ENCODE data around the gene XXYLT1. TPM values are rescaled to one million over a fixed set of nuclear protein-coding genes. Genes with fewer than 3 reads are reported as not detected.

Gene XXYLT1
- total RNA-seq, 1 donor from 2014 or later: 10.5 TPM

- H3K36me3 ChIP-seq (ENCODE audit: control insufficient read depth, insufficient read depth, low read length): no peaks in the 10 kb centered on the region
- no peak overlapping the region for H3K4me3 ChIP-seq (ENCODE audit: low read depth, low read length)
- FAIRE-seq (no peak), DNase-seq (ENCODE audit: low read depth) (peak; percentile 38)
- no peak for TF ChIP-seq CTCF (IDR thresholded peaks at IDR 0.05; ENCODE audit: insufficient read depth, low read length, severe bottlenecking)
- no peaks in the 10 kb centered on the region for H3K27me3 ChIP-seq (ENCODE audit: control insufficient read depth, insufficient read depth, low read length)
These were observed 6.9 kb downstream of the XXYLT1 start for GRCh38 chr3:195263925-195264600.

GRCh38 chr3:195263193-195263924 lies 7.6 kb downstream of the XXYLT1 start:
- DNase-seq (ENCODE audit: low read depth): peak; percentile 30
- no peaks in the 10 kb centered on the region for H3K27me3 ChIP-seq (ENCODE audit: control insufficient read depth, insufficient read depth, low read length)
- no peak for TF ChIP-seq CTCF (IDR thresholded peaks at IDR 0.05; ENCODE audit: insufficient read depth, low read length, severe bottlenecking)
- H3K4me3 ChIP-seq (ENCODE audit: low read depth, low read length): no peak overlapping the region
- H3K36me3 ChIP-seq (ENCODE audit: control insufficient read depth, insufficient read depth, low read length): no peaks in the 10 kb centered on the region
- no peak for FAIRE-seq

- Histone ChIP-seq H3K36me3 (ENCODE audit: control insufficient read depth, insufficient read depth, low read length) (no peaks in the 10 kb centered on the region), H3K4me3 (ENCODE audit: low read depth, low read length) (no peak overlapping the region), H3K27me3 (ENCODE audit: control insufficient read depth, insufficient read depth, low read length) (no peaks in the 10 kb centered on the region)
- TF ChIP-seq CTCF (IDR thresholded peaks at IDR 0.05; ENCODE audit: insufficient read depth, low read length, severe bottlenecking): no peak
- DNase-seq (ENCODE audit: low read depth) (no peak), FAIRE-seq (no peak)
These were observed 9.0 kb downstream of the XXYLT1 start for GRCh38 chr3:195261925-195262324.

- H3K4me3 ChIP-seq (ENCODE audit: low read depth, low read length): peak overlapping the region; percentile 53
- no peak for TF ChIP-seq CTCF (IDR thresholded peaks at IDR 0.05; ENCODE audit: insufficient read depth, low read length, severe bottlenecking)
- DNase-seq (ENCODE audit: low read depth) (no peak), FAIRE-seq (no peak)
- H3K36me3 ChIP-seq (ENCODE audit: control insufficient read depth, insufficient read depth, low read length): no peaks in the 10 kb centered on the region
- H3K27me3 ChIP-seq (ENCODE audit: control insufficient read depth, insufficient read depth, low read length): no peaks in the 10 kb centered on the region
These were observed 10.6 kb downstream of the XXYLT1 start for GRCh38 chr3:195260280-195260905.

GRCh38 chr3:195259475-195260279 lies 11.3 kb downstream of the XXYLT1 start:
- DNase-seq (ENCODE audit: low read depth): peak; percentile 61
- no peak for FAIRE-seq

More at GRCh38 chr3:195259475-195260279, 11.3 kb downstream of the XXYLT1 start:
- H3K36me3 ChIP-seq (ENCODE audit: control insufficient read depth, insufficient read depth, low read length): no peaks in the 10 kb centered on the region
- TF ChIP-seq CTCF (IDR thresholded peaks at IDR 0.05; ENCODE audit: insufficient read depth, low read length, severe bottlenecking): peak; percentile 39
- H3K27me3 ChIP-seq (ENCODE audit: control insufficient read depth, insufficient read depth, low read length): no peaks in the 10 kb centered on the region
- peak overlapping the region; percentile 53 for H3K4me3 ChIP-seq (ENCODE audit: low read depth, low read length)
